Cerebellar cortex (tissue), 1 donor: Measurements from ENCODE around the gene ERO1A.
A peak's percentile ranks its signal among the peaks of the same experiment; 100 is the strongest.

ENCODE experiments used
- DNase-seq: peaks from one replicate; pipeline ENCODE4 v3.0.0-alpha.2; 2015; ENCODE audit warnings: low spot score

Gene ERO1A

DNA sequence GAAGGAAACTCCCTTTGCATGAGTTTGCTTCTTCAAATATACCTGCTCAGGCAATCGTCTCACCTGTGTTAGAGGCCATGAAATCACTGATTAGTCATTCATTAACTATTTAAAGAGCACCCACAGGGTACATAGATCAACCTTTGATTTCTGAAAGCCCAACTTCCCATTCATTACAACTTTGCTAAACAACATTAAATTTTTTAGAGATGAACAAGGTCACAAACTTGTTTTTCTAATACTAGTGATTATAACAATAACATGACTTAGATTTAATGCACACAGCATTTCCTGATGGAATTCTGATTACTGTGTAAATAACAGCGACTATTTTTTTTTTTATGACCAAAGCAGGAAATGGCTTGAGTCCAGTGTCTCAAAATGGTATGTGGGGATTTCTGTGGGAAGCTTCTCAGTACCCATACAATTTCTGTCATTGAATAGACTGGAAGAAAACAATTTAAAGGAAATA, 5.4 kb upstream of the ERO1A start:
- DNase-seq: no peak

DNA sequence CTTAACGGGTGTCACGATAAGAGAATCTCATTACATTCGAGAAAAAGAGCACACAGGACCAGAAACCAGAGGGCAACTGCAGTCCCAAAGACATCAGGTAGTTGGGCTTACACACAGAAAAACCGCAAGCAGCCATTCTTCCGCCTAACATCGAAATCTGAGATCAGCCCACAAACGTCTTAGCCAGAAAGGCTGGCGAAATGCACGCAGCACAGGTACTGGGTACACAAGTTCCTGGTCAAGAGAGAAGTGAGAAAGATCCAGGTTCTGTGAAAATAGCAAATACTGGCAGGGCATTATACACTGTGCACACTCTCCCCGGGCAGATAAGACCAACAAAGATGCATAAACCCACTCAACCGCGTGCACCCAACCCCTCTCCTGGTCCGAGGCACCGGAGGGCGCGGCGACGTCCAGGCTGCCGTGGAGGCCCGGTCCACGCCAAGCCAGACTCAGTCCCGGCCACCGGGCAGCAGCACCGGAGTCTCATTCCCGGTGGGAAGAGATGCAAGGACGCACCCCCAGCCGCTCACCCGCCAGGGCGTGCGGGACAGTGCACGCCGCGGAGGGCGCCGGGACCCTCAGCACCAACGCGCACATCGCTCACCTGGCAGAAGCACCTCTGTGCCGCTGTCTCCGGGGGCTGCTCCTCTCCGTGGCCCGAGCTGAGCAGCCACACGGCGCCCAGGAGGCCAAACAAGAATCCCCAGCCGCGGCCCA, 437 bp downstream of the ERO1A start:
- DNase-seq: peak; percentile 65

DNA sequence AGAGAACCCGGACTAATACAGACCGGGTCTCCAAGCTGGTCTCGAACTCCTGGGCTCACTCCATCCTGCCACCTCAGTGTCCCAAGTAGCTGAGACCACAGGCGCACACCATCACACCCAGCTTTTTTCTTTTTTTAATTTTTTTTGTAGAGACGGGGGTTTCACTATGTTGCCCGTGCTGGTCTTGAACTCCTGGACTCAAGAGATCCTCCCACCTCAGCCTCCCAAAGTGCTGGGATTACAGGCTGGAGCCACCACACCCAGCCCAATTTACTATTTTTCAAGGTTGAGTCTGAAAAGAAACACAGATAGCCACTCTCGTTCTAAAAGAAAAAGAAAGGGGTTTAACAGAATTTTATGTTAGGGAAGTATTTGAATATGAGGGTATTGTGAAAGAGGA, 1.8 kb downstream of the ERO1A start:
- no peak for DNase-seq

DNA sequence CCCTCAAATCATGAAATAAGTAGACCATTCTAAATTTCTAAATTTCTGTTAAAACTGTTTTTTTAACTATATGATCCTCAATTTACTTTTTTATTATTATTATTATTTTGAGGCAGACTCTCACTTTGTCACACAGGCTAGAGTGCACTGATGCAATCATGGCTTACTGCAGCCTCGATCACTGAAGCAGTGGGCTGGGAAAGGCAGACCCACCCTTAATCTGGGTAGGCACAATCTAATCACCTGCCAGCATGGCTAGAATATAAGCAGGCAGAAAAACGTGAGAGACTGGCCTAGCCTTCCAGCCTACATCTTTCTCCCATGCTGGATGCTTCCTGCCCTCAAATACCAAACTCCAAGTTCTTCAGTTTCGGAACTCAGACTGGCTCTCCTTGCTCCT, 2.3 kb downstream of the ERO1A start:
- no peak for DNase-seq

DNA sequence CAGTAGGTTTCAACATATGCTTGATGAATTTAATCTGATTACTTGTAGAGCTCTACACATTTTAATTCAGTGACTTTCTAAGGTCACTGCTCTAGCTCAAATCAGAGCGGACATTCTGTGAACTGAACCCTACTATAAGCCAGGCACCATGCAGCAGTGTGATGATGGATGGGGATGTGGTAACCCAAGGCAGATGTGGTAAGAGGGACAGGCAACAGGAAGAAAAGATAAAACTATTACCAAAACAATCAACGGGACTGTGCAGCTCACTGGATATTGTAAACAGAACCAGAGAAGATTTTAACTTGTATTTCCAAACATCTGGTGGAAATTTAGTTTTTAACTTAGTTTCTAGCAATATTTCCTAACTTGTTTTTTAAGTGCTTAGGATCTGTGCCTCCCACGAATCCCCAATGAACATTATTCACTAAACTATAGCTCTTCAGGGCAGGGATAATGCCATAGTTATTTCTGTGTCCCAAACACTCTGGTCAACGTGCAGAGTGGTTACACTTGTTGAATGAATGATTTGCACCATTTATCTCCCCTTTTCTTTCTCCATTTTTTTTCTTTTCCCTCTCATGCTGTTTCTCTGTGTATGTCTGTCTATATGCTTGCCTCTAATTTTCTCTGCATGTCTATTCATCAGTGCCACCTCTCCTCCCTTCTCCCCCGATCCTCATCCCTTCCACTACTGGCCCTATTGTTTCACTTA, 3.0 kb downstream of the ERO1A start:
- DNase-seq: no peak

DNA sequence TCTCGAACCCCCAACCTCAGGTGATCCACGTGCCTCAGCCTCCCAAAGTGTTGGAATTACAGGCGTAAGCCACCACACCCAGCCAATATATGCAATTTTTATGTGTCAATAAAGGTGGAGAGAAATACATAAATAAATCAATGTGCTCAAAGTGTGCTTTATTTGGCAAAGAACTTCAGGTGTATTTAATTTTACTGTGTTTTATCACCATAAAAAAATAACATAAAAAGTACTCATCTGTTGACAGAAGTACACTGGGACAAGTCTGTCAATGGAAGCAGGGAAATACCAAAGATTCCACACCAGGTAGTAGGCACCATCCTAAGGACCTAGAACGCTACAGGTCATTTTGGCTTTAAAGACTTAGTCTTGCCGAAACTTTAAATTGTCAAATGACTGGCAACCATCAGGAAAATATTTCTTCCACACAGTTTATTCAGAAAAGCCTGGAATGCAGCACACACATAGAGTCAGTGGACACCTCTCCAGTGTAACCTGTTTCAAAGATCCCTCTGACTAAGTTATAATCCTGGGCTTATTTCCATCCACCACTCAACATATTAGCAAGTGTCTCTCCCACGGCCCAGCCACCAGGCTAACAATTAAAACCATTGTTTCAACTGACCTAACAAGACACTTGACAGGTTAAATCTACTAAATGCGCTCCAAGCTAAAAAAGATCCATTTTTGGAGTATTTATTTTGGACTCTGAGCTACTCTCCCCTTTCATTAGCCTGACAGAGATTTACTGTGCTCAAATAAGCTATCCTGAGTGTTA, 4.2 kb downstream of the ERO1A start:
- DNase-seq: no peak

DNA sequence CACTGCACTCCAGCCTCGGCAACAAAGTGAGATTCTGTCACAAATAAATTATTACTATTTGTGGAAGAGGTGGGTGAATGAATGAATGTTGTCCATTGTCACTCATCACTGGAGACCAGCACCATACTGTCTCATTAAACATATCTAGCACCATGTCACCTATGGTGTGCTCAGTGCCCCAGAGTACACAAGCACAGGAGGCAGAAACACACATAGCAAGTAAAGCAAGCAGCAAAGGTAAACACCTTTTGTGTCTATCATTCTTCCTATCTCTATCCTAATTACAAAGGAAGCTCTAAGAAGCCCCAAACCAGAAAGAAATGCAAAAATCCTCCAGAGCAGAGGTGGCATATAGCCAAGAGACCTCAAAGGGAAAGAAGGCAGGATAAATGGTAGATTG, 9.2 kb downstream of the ERO1A start:
- no peak for DNase-seq

DNA sequence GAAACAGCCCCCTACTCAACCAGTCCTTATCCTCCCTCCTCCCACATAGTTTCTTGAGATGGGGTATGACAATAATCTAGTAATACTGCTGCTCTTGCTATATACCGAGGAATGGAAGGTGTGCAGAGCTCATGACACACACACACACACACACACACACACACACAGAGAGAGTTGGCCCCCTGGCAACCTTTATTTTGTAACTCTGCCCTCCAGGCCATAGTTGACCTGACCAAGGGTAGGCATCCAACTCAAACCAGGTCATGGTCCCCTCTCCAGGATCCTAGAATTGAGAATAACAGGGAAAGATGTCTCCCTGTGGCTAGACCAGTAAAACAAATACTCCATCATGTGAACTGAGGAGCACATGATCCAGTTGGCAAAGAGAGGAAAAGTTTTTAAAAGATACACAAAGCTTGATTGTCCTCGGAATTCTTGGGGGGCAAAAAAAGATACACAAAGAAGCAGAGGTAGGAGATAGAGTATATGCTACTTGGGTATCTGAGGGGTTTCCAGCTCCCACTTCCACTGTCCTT, 11.3 kb downstream of the ERO1A start:
- DNase-seq: no peak

DNA sequence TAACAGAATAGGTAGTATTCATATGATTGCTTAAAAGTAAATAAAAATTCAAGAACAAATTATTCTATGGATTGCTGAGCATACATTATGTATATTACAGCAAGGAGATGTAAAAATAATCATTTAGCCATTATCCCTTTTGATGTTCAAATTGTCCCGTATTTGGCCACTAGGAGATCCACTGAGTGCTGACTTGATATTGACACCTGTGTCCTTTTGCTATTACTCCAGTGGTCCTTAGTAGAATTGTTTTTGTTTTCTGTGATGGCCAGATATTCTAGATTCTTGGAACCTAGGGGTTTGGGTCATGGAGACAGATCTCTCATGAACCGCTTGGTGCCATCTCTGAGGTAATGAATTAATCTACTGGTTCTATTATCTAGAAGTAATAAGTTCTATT, 16.8 kb downstream of the ERO1A start:
- no peak for DNase-seq

DNA sequence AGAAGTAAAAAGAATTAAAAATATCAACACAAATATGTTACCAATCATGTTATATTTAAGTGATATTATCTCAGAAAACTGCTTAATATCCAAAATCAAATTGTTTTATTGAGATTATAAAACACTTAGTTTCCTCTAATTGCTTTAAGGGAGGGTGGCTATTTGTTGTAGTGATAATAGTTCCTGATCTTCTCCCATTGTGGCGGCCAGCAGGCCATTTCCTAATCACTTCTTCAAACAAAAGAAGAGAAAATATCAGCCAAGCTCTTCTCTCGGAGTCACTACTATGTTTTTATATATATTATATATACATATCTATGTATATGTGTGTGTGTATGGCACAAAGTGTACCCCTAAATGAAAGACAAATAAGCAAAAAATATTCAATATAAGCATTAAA, 31.5 kb downstream of the ERO1A start:
- DNase-seq: no peak

DNA sequence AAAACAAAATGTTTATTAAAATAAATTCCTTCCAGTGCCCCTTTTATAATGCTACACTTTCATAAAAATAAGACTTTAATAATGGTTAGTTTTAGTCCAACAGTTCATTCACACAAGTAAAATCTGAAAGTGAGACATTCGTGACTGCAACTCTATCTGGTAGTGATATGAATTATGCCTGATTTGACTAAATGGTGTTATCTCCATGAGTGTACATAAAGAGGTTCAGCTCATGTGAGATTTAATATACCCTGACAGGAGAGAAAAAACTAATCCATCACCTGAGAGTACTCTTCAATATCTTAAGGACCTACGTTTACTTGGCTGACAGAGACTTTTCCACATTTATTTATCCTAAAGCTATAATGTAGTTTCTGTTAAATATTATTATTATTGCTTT, 34.0 kb downstream of the ERO1A start:
- no peak for DNase-seq

DNA sequence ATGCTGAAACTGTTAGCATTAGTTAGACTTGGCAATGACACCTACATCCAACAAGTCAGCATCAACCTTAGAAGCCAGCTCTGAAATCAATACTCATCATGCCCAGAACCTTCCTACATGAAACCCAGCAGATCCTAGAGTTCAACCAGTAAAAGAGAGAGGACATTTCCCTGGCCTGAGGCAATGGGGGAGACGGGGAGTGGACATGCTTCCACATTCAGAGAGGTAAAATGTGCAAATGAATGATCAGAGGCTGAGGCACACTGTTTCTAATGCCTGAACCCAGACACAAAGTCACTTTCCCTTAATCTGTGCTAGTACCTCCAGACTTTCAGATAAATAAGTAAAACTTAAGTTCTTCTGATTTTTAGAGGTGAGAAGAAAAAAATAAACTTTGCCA, 34.5 kb downstream of the ERO1A start:
- no peak for DNase-seq

DNA sequence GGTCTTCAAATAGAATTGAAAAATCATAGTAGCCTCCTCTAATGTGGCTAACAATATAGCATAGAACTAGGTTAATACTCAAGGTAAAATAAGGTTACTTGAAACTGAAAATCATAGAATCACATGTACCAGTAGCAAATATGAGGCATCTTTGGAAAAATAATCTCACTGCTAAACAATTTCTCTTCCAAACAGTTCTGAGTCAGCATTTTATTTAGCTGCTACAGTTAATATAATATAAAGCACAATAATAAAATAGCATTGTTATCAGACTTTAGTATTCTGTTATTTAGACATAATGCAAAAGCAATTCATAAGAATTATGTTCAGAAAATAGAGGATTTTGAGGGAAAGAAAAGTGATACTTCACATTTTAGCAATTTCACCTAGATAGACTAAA, 35.0 kb downstream of the ERO1A start:
- DNase-seq: no peak

DNA sequence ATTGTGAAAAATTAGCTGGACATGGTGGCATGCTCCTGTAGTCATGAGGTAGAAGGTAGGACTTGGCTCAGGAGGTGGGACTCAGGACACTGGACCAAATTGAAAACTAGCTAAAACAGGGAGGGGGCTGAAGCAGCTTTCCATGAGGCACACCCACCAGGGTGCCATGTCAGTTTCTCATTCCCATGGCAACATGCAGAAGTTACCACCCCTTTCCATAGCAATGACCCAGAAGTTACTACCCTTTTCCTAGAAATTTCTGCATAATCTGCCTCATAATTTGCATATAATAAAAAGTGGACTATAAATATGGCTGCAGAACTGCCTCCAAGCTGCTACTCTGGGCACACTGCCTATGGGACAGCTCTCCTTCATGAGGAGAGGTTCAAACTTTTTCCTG, 38.5 kb downstream of the ERO1A start:
- no peak for DNase-seq

DNA sequence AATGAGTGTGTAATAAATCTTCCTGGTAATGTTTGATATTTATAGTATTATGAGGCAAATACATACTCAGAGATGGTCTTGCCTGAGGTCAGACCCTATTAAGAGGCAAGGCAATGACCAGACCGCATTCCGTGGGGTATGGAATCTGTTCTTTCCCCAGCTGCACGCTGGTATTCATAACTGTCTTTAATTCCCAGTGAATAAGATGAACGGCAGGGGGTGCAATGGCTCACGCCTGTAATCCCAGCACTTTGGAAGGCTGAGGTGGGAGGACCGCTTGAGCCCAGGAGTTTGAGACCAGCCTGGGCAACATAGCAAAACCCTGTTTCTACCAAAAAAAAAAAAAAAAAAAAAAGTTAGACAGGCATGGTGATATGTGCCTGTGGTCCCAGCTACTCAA, 44.6 kb downstream of the ERO1A start:
- DNase-seq: no peak

DNA sequence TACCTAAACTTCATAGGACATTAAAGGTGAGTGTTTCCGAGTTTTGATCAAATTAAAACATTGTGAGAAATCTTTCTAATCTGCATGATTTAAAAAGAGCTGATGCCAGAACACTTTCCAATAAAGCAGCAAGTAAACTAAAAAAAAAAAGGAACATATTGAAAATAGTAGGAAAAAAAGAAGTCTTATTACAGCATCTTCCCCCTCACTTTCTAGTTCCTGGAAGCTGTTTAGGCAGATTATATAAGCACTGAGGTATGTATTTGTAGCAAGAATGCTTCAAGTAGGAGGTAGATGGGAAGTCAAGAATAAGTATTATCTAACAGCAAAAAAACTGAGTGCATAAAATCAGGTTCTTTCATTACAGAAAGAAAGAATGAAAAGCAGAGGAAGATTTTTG, 45.8 kb downstream of the ERO1A start:
- DNase-seq: no peak

DNA sequence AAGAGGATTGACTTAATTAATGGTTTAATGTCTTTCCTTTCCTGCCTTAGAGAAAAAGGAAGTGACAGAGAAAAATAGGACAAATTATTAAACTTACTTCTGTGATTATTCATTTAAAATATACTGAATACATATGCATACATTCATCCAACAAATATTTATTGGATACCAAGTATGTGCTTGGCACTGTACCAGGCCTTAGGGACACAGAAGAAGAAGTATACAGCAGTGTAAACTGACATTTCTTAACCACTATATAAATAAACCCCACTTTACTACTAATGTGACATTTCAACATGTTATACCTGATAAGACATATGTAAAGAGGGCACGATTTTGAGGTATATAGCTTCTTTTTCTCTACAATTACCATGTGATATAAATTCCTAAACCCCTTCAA, 53.6 kb downstream of the ERO1A start:
- no peak for DNase-seq

DNA sequence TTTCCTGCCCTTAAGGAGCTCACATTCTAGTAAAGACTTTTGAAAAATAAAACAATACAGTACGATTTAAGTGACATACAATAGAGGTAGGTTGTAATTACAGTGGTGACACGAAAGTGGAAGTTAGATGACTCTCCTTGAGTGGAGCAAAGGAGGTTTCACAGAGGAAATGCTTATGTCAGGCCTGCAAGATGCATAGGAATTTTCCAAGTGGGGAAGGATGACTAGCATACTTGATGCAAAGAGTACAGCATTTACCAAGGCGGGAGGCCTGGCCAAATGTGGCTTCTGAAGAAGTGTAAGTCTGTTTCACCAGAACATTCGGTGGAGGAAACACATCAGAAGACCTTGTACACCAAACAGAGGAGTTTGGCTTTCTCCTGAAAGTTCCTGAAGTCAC, 55.2 kb downstream of the ERO1A start:
- no peak for DNase-seq

DNA sequence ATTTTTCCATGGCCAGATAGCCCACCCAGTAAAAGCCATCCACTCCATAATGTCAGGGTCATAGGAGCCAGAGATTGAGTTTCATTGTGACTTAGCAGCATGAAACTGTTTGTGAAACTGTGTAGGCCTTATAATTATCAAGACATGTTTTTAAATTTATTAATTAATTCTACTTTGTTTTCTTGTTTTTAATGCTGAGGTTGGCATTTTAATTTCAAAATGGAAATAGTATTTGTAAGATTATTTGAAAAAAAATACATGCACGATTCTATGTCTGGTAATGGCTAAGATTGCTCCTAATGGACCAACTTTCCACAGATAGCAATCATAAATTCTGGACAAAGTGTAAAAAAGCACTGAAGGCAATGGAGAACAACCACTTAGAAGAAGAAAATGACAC, 75.7 kb downstream of the ERO1A start:
- no peak for DNase-seq

DNA sequence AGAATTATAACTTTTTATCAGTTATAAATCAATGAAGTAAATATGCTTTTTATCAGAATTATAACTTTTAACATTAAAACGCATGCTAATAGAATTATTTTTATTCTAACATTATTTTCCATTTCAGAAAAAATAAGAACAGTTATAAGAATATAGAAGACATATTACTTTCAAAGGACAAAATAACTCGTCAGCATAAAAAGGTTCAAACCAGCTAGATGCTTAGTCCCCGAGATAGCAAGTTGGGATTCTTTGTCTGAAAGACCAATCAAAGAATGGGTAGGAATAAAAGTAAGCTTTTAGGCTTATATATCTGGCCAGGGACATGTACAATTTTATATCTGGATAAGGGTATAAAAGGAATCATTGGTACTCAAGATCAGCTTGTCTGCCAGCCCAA, 76.8 kb downstream of the ERO1A start:
- DNase-seq: no peak

DNA sequence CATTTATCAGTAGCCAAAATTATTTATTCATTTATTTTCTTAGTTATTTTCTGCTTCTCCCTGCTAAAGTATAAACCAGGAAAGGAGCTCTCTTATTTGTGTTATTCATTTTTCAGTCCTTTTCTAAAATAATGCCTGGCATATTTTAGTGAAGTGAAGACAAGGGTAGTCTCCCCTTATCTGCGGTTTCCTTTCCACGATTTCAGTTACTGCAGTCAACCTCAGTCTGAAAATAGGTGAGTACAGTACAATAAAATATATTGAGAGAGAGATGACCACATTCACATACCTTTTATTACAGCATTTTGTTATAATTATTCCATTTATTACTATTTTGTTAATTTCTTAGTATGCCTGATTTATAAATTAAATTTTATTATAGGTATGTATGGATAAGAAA, 85.2 kb downstream of the ERO1A start:
- no peak for DNase-seq

DNA sequence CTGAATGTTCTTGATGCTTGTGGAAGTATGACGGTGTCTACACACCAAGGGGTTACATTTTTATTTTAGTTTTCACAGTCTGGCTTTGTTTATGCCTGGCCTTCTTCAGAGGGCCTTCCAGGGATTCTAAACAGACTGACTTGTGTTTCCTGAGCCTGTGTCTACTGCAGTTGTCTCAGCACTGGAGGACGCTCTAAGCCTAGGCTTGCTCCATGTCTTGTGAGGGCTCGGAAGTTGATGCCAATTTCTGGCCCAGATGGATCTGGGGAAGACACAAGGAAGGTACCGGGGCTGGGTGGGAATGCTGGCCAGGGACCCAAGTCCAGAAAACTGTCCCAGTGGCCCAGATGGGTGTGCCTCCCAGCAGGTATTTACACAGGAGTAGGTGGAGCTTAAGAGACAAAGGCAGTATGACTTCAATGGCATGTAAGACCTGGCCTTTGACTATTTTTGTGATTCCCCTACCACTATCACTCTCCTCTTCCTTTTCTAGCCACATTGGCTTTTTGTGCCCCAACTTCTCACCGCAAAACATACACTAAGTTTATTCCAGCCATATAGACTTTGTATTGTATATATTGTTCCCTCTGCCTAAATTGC, 85.8 kb downstream of the ERO1A start:
- no peak for DNase-seq
